Type B pancreatic cell (in vitro differentiated cells): ENCODE measurements around the gene AK4. TPM values are rescaled to one million over a fixed set of nuclear protein-coding genes. Genes with fewer than 3 reads are reported as not detected.
A peak's percentile ranks its signal among the peaks of the same experiment; 100 is the strongest.

ENCODE experiments used
- DNase-seq: peaks from one replicate; pipeline ENCODE4 v3.0.0; 2021; ENCODE audit warnings: mixed read lengths; ENCODE audit not compliant: unreplicated experiment; ENCODE audit errors: extremely low spot score
- H3K27ac Mint-ChIP-seq: 2 replicates; pipeline ENCODE4 v1.8.0; 2021; ENCODE audit warnings: mild to moderate bottlenecking, mixed read lengths
- H3K27me3 Mint-ChIP-seq: 2 replicates; pipeline ENCODE4 v1.8.0; 2021; ENCODE audit warnings: mixed read lengths
- H3K36me3 Mint-ChIP-seq: 2 replicates; pipeline ENCODE4 v1.8.0; 2021; ENCODE audit warnings: mixed read lengths
- H3K4me1 Mint-ChIP-seq: one replicate; pipeline ENCODE4 v1.8.0; 2021; ENCODE audit warnings: mixed read lengths; ENCODE audit not compliant: unreplicated experiment
- H3K4me3 Mint-ChIP-seq: 2 replicates; pipeline ENCODE4 v1.8.0; 2021; ENCODE audit warnings: mild to moderate bottlenecking, mixed read lengths
- H3K9me3 Mint-ChIP-seq: 2 replicates; pipeline ENCODE4 v1.8.0; 2021; ENCODE audit warnings: mixed read lengths
- total RNA-seq: library from RNA; stranded (reverse); gene quantifications from 2 replicates; pipeline ENCODE4 v1.2.1, GENCODE V29; 2021; ENCODE audit warnings: low replicate concordance
- TF ChIP-seq, protein P1 (sequence below): fragments of 200-600 bp; sonication (generic); conservative IDR thresholded peaks from 2 replicates; pipeline ENCODE4 v1.5.0; 2021; ENCODE audit warnings: antibody characterized with exemption, mild to moderate bottlenecking

Gene AK4
- total RNA-seq, 1 donor from 2014 or later, result 35.2 TPM

DNA sequence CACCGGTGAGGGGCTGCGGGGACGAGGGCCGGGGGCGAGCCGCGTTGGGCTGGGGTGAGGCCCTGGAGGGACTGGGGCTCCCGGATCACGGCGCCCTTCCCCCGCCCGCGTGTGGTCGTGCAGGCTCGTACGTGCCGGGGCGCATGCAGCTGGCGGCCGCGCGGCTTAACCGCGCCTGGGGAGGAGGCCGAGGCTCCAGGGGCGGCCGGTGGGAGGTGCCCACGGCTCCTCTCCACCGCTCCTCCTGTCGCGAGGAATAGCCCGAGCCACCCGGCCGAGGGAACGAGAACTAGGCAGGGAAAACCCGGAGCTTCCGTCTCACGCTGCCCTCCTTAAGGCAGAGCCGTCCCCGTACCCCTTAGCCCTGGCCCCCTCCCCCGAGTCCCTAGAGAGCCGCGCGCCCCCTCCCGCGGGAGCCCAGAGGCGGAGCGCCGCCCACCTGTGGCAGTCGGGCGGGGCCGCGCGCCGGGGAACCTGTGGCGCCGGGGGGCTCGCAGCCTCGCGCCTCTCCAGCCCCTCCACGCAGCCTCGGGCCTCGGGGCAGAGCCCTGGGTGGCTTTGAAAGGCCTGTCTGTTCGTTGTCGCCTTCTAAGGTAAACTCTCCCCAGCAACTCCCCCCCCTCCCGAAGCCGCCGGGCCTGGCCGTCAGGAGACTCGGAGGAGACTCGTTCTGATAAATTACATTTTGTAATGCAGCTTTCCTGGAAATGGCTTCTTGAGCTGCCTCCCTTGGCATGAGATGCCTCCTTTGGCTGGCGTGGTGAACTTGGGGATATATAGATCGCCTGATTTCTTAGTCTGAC, 746 bp downstream of the AK4 start:
- H3K27ac Mint-ChIP-seq, result peak overlapping the region; percentile 87

DNA sequence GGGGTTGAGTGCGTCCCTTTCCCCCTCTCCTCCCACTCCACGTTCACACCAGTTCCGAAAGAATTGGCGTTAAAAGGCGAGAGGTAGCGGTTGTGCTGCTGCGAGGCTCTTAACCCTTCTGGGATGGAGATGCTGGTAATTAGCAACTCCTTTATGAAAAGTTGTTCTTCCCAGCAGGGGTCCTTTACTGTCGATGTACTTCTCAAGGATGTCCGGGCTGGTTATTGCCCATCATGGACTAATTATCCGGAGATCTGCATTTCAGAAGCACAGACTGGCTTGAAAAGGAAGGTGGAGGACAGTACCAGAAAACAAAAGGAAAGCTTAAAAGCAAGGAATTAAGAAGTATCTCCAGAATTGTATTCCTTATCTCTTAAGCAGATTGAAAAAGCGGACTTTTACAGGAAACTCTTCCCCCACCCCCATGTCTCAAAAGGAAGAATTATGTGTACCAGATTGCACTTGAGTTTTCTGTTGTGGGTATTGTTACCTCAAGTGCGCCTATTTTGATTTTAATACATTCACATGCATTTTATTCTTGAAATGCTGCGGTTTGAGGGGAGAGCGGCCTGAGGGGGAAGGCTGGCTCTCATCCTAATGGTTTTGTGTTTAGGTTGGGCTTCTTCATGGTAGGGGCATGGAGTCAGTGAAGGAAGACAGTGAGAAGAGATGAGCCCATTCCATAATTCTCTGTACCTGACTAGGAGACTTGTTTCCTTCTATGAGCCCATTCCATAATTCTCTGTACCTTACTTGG, 1.5 kb downstream of the AK4 start:
- Mint-ChIP-seq H3K27ac (peak overlapping the region; percentile 87), H3K36me3 (peaks cover 4% of the 10 kb centered on the region), H3K4me1 (peaks cover 21% of the 10 kb centered on the region), H3K27me3 (peaks cover 35% of the 10 kb centered on the region), H3K4me3 (peak overlapping the region; percentile 92), H3K9me3 (no peaks in the 10 kb centered on the region)
- TF ChIP-seq, protein P1, sequence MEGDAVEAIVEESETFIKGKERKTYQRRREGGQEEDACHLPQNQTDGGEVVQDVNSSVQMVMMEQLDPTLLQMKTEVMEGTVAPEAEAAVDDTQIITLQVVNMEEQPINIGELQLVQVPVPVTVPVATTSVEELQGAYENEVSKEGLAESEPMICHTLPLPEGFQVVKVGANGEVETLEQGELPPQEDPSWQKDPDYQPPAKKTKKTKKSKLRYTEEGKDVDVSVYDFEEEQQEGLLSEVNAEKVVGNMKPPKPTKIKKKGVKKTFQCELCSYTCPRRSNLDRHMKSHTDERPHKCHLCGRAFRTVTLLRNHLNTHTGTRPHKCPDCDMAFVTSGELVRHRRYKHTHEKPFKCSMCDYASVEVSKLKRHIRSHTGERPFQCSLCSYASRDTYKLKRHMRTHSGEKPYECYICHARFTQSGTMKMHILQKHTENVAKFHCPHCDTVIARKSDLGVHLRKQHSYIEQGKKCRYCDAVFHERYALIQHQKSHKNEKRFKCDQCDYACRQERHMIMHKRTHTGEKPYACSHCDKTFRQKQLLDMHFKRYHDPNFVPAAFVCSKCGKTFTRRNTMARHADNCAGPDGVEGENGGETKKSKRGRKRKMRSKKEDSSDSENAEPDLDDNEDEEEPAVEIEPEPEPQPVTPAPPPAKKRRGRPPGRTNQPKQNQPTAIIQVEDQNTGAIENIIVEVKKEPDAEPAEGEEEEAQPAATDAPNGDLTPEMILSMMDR, result no peak
- no peak for DNase-seq

More for the DNA sequence above, 746 bp downstream of the AK4 start:
- Mint-ChIP-seq H3K36me3 (peaks cover 3% of the 10 kb centered on the region), H3K4me3 (peak overlapping the region; percentile 92), H3K9me3 (no peaks in the 10 kb centered on the region), H3K27me3 (peaks cover 35% of the 10 kb centered on the region), H3K4me1 (peaks cover 21% of the 10 kb centered on the region)
- TF ChIP-seq, protein P1, result no peak
- peak; percentile 73 for DNase-seq

DNA sequence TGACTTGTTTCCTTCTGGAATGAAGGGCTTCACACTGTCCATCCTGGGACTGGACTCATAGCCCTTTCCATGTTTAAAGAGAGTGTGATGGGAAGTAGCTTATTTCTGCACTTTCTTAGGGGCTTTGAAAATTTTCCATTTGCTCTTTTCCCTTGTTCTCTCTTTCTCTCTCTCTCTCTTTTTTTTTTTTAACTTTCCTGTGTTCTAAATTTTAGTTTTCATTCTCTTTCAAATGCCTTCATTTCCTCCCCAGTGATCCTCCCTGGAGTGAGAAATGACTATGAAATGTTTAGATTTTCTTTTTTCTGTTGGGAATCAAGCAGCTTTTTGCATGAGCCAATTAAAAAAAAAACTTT, 2.1 kb downstream of the AK4 start:
- Mint-ChIP-seq H3K36me3 (peaks cover 4% of the 10 kb centered on the region), H3K4me1 (peaks cover 21% of the 10 kb centered on the region), H3K4me3 (peak overlapping the region; percentile 92), H3K27me3 (peaks cover 29% of the 10 kb centered on the region), H3K27ac (peak overlapping the region; percentile 87), H3K9me3 (no peaks in the 10 kb centered on the region)
- TF ChIP-seq, protein P1, result no peak
- DNase-seq, result no peak

DNA sequence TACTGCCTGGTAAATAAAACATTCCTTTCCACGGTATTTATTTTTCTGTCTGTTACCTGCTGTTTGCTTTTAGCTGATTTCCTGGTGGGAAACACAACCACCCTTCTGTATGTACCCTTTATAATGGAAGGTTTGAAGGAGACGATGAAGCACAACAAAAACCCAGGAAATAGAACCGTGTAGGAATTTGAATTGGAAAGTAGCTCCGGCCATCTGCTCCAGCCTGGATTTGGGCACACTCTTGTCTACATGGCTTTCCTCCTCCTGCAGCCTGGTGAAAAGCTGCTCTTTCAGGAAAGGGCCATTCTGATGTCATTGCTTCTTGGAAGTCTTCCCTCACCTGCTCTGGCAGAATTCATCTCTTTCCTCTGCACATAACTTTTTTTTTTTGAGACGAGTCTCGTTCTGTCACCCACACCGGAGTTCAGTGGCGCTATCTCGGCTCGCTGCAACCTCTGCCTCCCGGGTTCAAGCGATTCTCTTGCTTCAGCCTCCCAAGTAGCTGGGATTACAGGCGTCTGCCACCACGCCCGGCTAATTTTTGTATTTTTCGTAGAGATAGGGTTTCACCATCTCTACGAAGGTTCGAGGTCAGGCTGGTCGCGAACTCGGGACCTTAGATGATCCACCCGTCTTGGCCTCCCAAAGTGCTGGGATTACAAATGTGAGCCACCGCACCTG, 2.7 kb downstream of the AK4 start:
- TF ChIP-seq, protein P1, result no peak
- Mint-ChIP-seq H3K27me3 (peaks cover 23% of the 10 kb centered on the region), H3K4me1 (peaks cover 21% of the 10 kb centered on the region), H3K9me3 (no peaks in the 10 kb centered on the region), H3K4me3 (peak overlapping the region; percentile 92), H3K27ac (peak overlapping the region; percentile 18), H3K36me3 (peaks cover 4% of the 10 kb centered on the region)
- no peak for DNase-seq

DNA sequence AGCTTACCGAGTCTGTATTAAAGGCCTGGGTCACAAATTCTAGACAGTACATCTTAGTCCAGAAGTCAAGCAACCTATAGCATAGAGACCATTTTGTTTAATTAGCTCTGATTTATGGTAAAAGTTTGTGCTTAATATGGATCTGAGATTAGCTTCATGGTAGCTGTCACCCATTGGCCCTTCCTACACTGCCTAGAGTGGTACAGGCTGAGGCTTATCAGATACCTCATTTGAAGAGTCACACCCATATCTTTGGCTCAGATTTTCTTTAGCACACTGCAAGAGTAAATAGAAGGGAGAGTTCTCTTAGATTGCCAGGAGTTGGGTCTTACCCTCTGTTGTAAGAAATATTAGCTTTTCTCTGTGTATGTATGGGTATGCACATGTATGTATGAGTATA, 3.6 kb downstream of the AK4 start:
- TF ChIP-seq, protein P1, result no peak
- no peaks in the 10 kb centered on the region for H3K9me3 Mint-ChIP-seq

More for the DNA sequence above, 3.6 kb downstream of the AK4 start:
- Mint-ChIP-seq H3K27ac (peak overlapping the region; percentile 18), H3K4me1 (peaks cover 21% of the 10 kb centered on the region), H3K36me3 (peaks cover 4% of the 10 kb centered on the region), H3K4me3 (no peak overlapping the region), H3K27me3 (peaks cover 16% of the 10 kb centered on the region)
- DNase-seq, result no peak
